Activated T-helper 1 cell treated with Interleukin-2 at 50 U/mL for 16 hours (primary cell): ENCODE results near the gene SLC17A5.
"Not testable (repeated sequence)": the region's sequence is repeated elsewhere in the genome, so short reads cannot be mapped to it uniquely, and the experiment has no call there.

Source experiments
- DNase-seq: peaks from one replicate; pipeline ENCODE4 v3.0.0-alpha.2; 2020; ENCODE audit warnings: low read depth

The SLC17A5 gene

DNA sequence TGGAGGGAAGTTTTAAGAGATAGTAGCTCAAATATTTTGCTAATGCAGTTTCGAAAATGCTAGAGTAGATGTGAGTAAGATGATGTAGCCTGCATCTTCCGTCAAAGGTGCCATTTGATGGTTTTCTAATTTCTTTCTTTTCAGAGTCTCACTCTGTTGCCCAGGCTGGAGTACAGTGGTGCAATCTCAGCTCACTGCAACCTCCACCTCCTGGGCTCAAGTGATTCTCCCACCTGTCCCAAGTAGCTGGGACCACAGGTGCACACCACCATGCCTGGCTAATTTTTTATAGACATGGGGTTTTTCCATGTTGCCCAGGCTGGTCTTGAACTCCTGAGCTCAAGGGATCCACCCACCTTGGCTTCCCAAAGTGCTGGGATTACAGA is 87.3 kb downstream of the SLC17A5 start:
- DNase-seq: not testable (repeated sequence)

DNA sequence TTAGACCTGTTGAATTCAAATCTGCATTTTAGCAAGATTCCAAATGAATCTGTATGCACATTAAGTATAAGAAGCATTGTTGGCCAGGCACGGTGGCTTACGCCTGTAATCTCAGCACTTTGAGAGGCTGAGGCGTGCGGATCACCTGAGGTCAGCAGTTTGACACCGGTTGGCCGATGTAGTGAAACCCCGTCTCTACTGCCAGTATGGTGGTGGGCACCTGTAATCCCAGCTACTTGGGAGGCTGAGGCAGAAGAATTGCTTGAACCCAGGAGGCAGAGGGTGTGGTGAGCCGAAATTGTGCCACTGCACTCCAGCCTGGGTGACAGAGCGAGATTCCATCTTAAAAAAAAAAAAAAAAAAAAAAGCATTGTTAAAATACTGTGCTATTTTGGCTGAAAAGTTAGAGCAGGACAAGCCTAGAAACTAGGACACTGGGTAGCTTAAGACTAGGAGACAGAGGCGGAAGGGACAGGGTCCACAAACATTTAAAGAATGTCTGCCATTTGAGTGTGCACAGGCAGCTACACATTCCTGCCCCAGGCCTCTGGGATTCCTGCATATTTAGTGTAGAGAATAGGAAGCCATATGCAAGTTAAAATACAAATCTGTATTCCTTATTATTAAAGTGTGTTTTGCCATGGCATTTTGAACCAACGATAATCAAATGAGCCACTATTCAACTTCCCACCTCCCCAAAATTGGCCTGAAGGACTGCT is 87.9 kb downstream of the SLC17A5 start:
- no peak for DNase-seq

DNA sequence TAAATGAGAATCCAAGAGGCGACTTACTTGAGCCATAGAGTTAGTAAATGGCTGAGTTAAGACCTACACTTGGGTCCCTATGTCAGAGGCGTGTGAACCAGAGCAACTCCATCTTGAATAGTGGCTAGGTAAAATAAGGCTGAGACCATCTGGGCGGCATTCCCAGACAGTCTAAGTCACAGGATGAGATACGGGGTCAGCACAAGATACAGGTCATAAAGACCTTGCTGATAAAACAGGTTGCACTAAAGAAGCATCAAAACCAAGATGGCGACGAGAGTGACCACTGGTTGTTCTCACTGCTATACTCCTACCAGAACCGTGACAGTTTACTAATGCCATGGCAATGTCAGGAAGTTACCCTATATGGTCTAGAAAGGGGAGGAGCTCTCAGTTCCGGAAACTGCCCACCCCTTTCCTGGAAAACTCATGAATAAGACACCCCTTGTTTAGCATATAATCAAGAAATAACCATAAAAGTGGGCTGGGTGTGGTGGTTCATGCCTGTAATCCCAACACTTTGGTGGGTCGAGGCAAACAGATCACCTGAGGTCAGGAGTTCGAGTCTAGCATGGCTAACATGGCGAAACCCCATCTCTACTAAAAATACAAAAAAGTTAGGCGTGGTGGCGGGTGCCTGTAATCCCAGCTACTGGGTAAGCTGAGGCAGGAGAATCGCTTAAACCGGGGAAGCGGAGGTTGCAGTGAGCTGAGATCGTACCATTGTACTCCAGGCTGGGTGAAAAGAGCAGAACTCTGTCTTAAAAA is 89.0 kb downstream of the SLC17A5 start:
- no peak for DNase-seq

DNA sequence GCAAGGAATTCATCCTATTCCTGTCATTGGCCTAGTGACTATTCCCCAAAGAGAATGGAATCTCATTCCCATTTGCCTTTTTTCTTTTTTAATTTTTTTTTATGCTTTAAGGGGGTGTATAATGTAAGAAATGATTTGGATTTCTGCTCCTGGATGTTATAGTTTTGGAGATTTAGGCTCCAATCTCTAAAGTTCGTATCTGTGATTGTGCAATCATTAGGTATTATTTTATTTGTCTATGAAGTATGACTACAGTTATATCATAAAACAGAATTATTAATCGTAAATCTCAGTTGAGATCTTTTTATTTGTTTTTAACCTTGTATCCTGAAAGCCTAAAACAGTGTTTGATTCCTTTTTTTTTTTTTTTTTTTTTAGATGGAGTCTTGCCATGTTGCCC is 91.2 kb downstream of the SLC17A5 start:
- no peak for DNase-seq

- no peak for DNase-seq
Measured at GRCh38 chr6:73560853-73561407, 92.9 kb downstream of the SLC17A5 start.

DNA sequence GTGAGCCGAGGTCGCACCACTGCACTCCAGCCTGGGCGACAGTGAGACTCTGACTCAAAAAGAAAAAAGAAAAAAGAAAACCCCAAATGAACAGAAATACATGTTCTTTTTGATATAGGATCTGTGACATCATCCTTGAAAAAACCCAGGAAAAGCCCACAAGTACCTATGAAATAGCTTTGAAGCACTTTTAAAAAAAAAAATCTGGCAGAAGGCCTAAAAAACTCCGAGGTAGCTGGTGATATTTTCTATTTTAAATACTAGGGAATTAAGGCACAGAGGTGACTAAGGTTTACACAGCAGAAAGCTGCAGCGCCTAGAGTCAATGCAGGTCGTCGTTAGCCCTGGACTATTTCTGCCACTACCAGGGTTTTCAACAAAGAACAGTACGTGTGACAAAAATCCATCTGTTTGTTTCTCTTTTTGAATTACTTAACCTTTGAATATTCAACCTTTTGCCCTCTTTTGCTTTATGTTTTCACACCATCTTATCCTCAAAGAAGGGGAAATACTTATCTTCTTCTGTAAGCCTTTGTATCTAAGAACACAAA is 93.5 kb downstream of the SLC17A5 start:
- no peak for DNase-seq

DNA sequence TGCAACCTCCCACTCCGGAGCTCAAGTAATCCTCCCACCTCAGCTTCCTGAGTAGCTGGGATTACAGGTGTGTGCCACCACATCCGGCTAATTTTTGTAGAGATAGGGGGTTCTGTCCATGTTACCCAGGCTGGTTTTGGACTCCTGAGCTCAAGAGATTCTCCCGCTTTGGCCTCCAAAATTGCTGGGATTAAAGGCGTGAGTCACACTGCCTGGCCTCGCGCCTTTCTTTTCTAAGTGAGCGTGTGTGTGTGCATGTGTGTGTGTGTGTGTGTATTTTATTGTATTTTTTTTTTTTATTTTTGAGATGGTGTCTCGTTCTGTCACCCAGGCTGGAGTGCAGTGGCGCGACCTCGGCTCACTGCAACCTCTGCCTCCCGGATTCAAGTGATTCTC is 94.4 kb downstream of the SLC17A5 start:
- not testable (repeated sequence) for DNase-seq

DNA sequence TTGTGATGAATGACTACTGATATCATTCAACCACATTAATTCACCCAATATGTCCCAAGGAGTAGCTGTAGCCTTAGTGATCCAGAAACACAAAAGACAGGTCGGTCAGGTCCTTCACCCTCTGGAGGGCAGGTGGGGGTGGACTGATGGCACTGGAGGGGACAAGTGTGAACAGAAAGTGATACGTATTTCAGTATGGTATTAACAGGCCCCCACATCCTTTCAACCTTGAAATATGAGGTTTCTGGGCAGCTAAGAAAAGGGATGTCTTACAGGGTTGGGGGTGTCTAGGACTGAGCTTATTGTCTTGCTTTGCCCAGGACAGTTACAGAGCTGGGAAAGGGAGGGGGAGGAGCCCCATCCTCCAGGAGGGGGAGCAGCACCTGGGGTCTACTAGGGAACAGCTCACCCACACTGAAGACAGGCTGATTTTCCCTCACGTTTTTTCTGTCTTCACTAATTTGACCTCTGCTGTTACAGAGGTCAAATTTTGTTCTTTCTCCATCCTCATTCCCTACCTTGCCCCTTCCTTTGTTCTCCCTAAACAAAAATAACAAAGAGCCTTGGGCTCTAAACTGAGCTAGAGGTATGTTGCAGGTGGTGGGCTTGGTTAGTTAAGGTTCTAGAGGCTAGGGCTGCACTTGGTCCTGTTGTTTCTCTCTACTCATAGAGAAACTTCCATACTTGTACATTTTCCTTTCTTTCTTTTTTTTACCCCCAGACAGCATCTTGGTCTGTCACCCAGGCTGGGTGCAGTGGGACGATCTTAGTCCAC is 95.0 kb downstream of the SLC17A5 start:
- no peak for DNase-seq

GRCh38 chr6:73556836-73557235 is 97.0 kb downstream of the SLC17A5 start:
- no peak for DNase-seq

DNA sequence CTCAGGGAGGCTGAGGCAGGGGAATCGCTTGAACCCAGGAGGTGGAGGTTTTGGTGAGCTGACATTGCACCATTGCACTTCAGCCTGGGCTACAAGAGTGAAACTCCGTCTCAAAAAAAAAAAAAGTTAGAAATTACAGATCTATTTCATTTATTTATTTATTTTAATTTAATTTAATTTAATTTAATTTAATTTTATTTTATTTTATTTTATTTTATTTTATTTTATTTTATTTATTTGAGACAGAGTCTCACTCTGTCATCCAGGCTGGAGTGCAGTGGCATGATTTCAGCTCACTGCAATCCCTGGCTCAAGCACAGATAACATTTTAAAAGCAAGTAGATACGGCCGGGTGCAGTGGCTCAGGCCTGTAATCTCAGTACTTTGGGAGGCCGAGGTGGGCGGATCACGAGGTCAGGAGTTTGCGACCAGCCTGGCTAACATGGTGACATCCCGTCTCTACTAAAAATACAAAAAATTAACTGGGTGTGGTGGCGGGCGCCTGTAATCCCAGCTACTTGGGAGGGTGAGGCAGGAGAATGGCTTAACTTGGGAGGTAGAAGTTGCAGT is 98.3 kb downstream of the SLC17A5 start:
- not testable (repeated sequence) for DNase-seq

DNA sequence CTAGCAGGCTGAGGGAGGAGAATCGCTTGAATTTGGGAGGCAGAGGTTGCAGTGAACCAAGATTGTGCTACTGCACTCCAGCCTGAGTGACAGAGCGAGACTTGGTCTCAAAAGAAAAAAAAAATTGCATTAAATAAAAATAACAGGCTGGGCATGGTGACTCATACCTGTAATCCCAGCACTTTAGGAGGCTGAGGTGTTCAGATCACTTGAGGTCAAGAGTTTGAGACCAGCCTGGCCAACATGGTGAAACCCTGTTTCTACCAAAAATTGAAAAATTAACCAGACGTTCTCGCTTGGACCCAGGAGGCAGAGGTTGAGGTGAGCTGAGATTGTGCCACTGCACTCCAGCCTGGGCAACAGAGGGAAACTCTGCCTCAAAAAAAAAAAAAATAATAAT is 102.7 kb downstream of the SLC17A5 start:
- not testable (repeated sequence) for DNase-seq

DNA sequence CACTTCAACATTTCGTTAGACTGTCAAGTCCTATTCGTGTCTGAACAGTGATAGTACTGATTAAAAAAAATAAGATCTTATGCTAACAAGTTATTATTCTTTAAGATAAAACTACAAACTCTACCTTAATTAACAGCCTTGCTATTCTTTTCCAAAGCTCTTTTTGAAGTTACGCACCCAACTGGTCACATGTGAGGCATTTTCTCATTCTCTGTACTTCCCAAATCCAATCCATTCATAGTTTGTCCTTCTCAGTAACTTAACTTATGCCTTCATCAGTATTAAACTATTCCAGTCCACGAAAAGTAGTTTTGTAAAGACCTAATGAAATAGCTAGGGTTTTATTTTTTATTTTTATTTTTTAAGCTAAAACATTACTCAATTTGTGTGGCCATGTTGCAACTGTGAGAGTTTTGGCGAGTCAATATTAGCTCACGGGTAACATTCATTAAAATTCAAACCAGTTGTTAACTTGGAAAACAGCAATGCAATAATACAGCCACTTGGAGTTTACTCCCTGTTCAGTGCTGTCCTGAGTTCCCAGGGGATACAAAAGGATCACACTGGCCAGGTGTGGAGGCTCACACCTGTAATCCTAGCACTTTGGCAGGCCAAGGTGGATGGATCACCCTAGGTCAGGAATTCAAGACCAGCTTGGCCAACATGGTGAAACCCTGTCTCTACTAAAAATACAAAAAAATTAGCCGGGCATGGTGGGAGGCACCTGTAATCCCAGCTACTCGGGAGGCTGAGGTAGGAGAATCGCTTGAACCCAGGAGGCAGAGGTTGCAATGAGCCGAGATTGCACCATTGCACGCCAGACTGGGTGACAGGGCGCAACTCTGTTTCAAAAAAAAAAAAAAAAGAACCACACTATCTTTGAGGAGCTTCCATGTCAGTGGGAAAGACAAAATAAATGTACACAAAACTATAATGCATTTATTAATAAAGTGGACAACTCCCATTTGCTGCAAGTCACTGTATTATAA is 105.0 kb downstream of the SLC17A5 start:
- no peak for DNase-seq

GRCh38 chr6:73547036-73547435 is 106.8 kb downstream of the SLC17A5 start:
- no peak for DNase-seq
